Nephron (organoid): ENCODE data around the gene SHF.

ENCODE experiments used
- H3K27ac Mint-ChIP-seq, 3 experiments: 2 replicates each; pipeline ENCODE4 v1.8.0; 2020; ENCODE audit warnings: mixed read lengths in 3 of 3, mild to moderate bottlenecking in 2 of 3, moderate library complexity in 1 of 3
- H3K27me3 Mint-ChIP-seq: 2 replicates; pipeline ENCODE4 v1.8.0; 2021; ENCODE audit warnings: low read depth, mild to moderate bottlenecking, moderate library complexity, mixed read lengths
- H3K36me3 Mint-ChIP-seq: 2 replicates; pipeline ENCODE4 v1.8.0; 2020; ENCODE audit warnings: low read depth, mixed read lengths
- H3K4me1 Mint-ChIP-seq: 2 replicates; pipeline ENCODE4 v1.8.0; 2020; ENCODE audit warnings: mixed read lengths
- H3K4me3 Mint-ChIP-seq, 3 experiments: 2 replicates each; pipeline ENCODE4 v1.8.0; 2020; ENCODE audit warnings: mild to moderate bottlenecking in 3 of 3, mixed read lengths in 3 of 3, moderate library complexity in 2 of 3
- H3K9me3 Mint-ChIP-seq: 2 replicates; pipeline ENCODE4 v1.8.0; 2020; ENCODE audit warnings: mixed read lengths
- TF ChIP-seq, protein P1 (sequence below), 3 experiments: fragments of 200-600 bp; sonication (generic); IDR thresholded peaks; one replicate each; pipeline ENCODE4 v1.5.0; 2021; ENCODE audit warnings: antibody characterized with exemption in 3 of 3; ENCODE audit not compliant: unreplicated experiment in 3 of 3

Gene SHF

DNA sequence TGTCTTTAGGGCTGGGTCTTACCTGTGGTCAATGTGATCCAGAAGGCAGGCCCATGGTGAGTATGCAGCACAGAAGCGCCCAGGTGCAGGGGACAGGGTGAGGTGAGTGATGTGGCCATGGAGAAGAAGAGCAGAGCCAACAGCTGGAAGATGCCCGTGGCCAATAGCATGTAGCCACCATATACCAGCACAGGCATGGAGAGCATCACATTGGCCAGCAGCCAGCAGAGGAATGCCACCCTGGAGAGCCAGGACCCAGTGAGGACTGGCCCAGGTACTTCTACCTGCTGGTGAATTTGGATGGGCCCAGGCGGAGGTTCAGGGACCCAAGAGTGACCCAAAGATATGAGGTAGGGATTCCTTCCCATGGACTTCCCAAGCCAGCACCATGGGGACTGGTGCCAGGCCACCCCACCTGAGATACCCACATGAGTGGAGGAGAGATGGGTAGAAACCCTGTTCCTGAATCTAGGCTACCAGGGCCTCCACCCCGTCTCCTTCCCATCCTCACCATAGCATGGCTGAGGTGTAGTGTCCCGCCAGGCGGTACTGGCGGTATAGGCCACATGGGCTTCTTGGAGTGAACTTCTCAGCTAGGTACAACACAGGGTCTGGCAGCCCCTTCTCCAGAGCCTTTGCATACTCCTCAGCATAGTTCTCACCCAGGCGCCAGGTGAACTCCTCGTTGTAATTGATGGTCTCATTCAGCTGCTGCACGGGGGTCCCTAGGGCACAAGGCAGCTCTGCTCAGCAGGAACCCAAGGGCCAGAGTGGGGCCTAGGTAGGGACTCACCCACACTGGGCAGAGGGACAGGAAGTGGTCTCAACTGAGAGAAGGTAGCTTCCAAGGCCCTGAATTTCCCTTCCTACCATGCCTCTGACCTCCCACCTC, 67.4 kb downstream of the SHF start:
- Mint-ChIP-seq H3K9me3 (peaks cover 2% of the 10 kb centered on the region), H3K27me3 (peaks cover 77% of the 10 kb centered on the region), H3K4me3 (no peak overlapping the region), H3K4me1 (peaks cover 5% of the 10 kb centered on the region), H3K36me3 (no peaks in the 10 kb centered on the region), H3K27ac (no peak overlapping the region)
- TF ChIP-seq, protein P1, sequence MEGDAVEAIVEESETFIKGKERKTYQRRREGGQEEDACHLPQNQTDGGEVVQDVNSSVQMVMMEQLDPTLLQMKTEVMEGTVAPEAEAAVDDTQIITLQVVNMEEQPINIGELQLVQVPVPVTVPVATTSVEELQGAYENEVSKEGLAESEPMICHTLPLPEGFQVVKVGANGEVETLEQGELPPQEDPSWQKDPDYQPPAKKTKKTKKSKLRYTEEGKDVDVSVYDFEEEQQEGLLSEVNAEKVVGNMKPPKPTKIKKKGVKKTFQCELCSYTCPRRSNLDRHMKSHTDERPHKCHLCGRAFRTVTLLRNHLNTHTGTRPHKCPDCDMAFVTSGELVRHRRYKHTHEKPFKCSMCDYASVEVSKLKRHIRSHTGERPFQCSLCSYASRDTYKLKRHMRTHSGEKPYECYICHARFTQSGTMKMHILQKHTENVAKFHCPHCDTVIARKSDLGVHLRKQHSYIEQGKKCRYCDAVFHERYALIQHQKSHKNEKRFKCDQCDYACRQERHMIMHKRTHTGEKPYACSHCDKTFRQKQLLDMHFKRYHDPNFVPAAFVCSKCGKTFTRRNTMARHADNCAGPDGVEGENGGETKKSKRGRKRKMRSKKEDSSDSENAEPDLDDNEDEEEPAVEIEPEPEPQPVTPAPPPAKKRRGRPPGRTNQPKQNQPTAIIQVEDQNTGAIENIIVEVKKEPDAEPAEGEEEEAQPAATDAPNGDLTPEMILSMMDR (IDR thresholded peaks at IDR 0.05; ENCODE audit: unreplicated experiment in 3 of 3), result no peak

DNA sequence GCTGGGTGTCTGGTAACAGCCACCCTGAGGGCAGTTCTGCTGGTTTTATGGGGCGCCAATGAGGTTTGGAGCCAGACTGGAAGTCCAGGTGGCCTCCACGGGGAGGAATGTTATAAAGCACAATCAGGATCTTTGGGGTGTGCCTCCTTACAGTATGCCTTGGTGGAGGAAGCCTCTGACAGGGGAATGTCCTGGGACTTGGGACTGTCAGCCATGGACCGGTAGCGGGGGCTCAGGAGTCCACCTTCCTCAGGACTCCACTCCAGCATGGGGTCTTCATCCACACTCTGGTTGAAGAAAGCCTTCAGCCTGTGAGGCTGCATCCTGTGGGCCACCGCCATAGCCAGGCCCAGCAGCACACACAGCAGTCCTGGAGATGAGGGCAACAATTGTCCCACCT, 68.8 kb downstream of the SHF start:
- Mint-ChIP-seq H3K36me3 (no peaks in the 10 kb centered on the region), H3K4me3 (no peak overlapping the region), H3K9me3 (no peaks in the 10 kb centered on the region), H3K27ac (no peak overlapping the region), H3K4me1 (peaks cover 5% of the 10 kb centered on the region), H3K27me3 (peaks cover 77% of the 10 kb centered on the region)
- TF ChIP-seq, protein P1 (IDR thresholded peaks at IDR 0.05; ENCODE audit: unreplicated experiment in 3 of 3), result no peak

DNA sequence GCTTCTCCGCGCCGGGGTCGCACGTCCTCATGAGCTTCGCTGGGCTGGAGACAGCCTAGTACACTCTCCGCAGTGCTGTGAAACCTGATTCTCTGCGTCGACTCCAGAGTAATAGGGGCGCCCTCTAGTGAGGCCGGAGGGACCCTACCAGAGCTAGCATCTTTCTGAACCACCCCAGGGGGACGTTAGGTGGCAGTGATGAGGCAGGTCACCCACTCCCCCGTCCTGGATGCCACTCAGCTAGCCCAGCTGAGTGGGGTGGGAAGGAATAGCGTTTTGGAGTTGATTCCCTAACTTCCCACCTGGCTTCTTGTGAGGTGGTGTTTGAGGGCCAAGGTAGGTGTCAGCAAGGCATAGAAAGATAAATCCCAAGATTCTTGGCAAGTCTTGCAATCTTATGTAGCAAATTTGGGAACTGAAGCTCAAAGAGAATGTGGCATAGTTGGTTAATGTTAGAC, 69.6 kb downstream of the SHF start:
- H3K27me3 Mint-ChIP-seq, result peaks cover 77% of the 10 kb centered on the region
- no peaks in the 10 kb centered on the region for H3K36me3 Mint-ChIP-seq
- H3K4me3 Mint-ChIP-seq, result peak overlapping the region; percentile 57 to 70 (median 63)
- H3K27ac Mint-ChIP-seq, result no peak overlapping the region
- TF ChIP-seq, protein P1 (IDR thresholded peaks at IDR 0.05; ENCODE audit: unreplicated experiment in 3 of 3), result peak; percentile 98 to 100 (median 100)
- H3K9me3 Mint-ChIP-seq, result no peaks in the 10 kb centered on the region
- H3K4me1 Mint-ChIP-seq, result peaks cover 5% of the 10 kb centered on the region

DNA sequence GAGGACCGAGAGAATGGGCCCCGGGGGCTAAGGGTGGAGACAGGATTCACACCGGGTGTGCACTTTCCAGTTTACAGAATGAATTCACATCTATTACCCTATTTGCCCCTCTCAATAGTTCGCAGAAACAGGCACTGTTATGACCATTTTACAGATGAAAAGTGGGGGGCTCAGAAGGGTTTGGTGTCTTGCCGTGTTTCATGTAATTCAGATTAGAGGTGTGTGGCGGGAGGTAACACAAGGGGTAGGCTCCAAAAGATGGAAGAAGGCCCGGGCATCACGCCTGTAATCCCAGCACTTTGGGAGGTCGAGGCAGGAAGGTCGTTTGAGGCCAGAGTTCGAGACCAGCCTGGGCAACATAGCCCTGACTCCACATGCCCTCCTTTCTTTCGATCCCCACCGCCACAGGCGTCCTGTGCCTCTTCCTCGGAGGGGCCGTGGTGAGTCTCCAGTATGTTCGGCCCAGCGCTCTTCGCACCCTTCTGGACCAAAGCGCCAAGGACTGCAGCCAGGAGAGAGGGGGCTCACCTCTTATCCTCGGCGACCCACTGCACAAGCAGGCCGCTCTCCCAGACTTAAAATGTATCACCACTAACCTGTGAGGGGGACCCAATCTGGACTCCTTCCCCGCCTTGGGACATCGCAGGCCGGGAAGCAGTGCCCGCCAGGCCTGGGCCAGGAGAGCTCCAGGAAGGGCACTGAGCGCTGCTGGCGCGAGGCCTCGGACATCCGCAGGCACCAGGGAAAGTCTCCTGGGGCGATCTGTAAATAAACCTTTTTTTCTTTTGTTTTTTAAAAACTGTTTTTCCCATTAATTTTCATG, 70.2 kb downstream of the SHF start:
- H3K27me3 Mint-ChIP-seq, result peaks cover 77% of the 10 kb centered on the region
- peak overlapping the region; percentile 57 to 70 (median 63) for H3K4me3 Mint-ChIP-seq
- TF ChIP-seq, protein P1 (IDR thresholded peaks at IDR 0.05; ENCODE audit: unreplicated experiment in 3 of 3), result no peak
- peaks cover 5% of the 10 kb centered on the region for H3K4me1 Mint-ChIP-seq
- H3K36me3 Mint-ChIP-seq, result no peaks in the 10 kb centered on the region
- H3K9me3 Mint-ChIP-seq, result no peaks in the 10 kb centered on the region
- no peak overlapping the region for H3K27ac Mint-ChIP-seq
